ENCODE results near the gene GIMAP5.

GIMAP5 gene

GRCh38 chr7:150737265-150738055 is at the start of gene GIMAP5:
TSS of gene GIMAP5 (plus strand) at chr7:150737418. CDS start at chr7:150740885, 3,467 bp downstream.
- Histone ChIP-seq H3K27me3 (ENCODE audit: control insufficient read depth, insufficient read depth, low read length) (peaks cover 83% of the 10 kb centered on the region), H3K9me3 (ENCODE audit: control insufficient read depth, insufficient read depth, low read length) (no peaks in the 10 kb centered on the region; the same call in 1 of the 2 replicates), H3K27ac (ENCODE audit: low read length) (no peak within 1 kb of the TSS), H3K4me1 (ENCODE audit: control insufficient read depth, insufficient read depth, low read length) (no peaks in the 10 kb centered on the region), H3K4me3 (ENCODE audit: low read length) (no peak within 1 kb of the TSS), H3K36me3 (ENCODE audit: control insufficient read depth, insufficient read depth, low read length) (no peaks in the 10 kb centered on the region)
- DNase-seq (ENCODE audit: low read depth, low spot score), result no peak
- no CpG with 5 or more reads among the region's 14 CpGs for WGBS (ENCODE audit: insufficient coverage, insufficient read length)

GRCh38 chr7:150688630-150689029 is 48.6 kb upstream of the GIMAP5 start:
- WGBS (ENCODE audit: insufficient coverage, insufficient read length), result no CpG with 5 or more reads among the region's 6 CpGs
- DNase-seq (ENCODE audit: low read depth, low spot score), result no peak
- Histone ChIP-seq H3K9me3 (ENCODE audit: control insufficient read depth, insufficient read depth, low read length) (no peaks in the 10 kb centered on the region), H3K27ac (ENCODE audit: low read length) (no peak overlapping the region), H3K4me1 (ENCODE audit: control insufficient read depth, insufficient read depth, low read length) (peaks cover 2% of the 10 kb centered on the region; the same call in 1 of the 2 replicates), H3K27me3 (ENCODE audit: control insufficient read depth, insufficient read depth, low read length) (no peaks in the 10 kb centered on the region), H3K4me3 (ENCODE audit: low read length) (no peak overlapping the region), H3K36me3 (ENCODE audit: control insufficient read depth, insufficient read depth, low read length) (no peaks in the 10 kb centered on the region)

- no peaks in the 10 kb centered on the region for H3K27me3 ChIP-seq (ENCODE audit: control insufficient read depth, insufficient read depth, low read length)
- no peak overlapping the region for H3K27ac ChIP-seq (ENCODE audit: low read length)
- WGBS (ENCODE audit: insufficient coverage, insufficient read length), result no CpG with 5 or more reads among the region's 2 CpGs
Observed at GRCh38 chr7:150695654-150696053, 41.6 kb upstream of the GIMAP5 start.

GRCh38 chr7:150703209-150703608 is 34.0 kb upstream of the GIMAP5 start:
- Histone ChIP-seq H3K9me3 (ENCODE audit: control insufficient read depth, insufficient read depth, low read length) (no peaks in the 10 kb centered on the region), H3K36me3 (ENCODE audit: control insufficient read depth, insufficient read depth, low read length) (no peaks in the 10 kb centered on the region), H3K4me1 (ENCODE audit: control insufficient read depth, insufficient read depth, low read length) (no peaks in the 10 kb centered on the region), H3K4me3 (ENCODE audit: low read length) (no peak overlapping the region), H3K27me3 (ENCODE audit: control insufficient read depth, insufficient read depth, low read length) (no peaks in the 10 kb centered on the region), H3K27ac (ENCODE audit: low read length) (no peak overlapping the region)
- no peak for DNase-seq (ENCODE audit: low read depth, low spot score)
- no CpG with 5 or more reads among the region's 1 CpG for WGBS (ENCODE audit: insufficient coverage, insufficient read length)

More at GRCh38 chr7:150695654-150696053, 41.6 kb upstream of the GIMAP5 start:
- H3K9me3 ChIP-seq (ENCODE audit: control insufficient read depth, insufficient read depth, low read length), result no peaks in the 10 kb centered on the region
- no peak overlapping the region for H3K4me3 ChIP-seq (ENCODE audit: low read length)
- H3K4me1 ChIP-seq (ENCODE audit: control insufficient read depth, insufficient read depth, low read length), result no peaks in the 10 kb centered on the region
- no peak for DNase-seq (ENCODE audit: low read depth, low spot score)
- H3K36me3 ChIP-seq (ENCODE audit: control insufficient read depth, insufficient read depth, low read length), result no peaks in the 10 kb centered on the region

- Histone ChIP-seq H3K4me3 (ENCODE audit: low read length) (no peak overlapping the region), H3K27ac (ENCODE audit: low read length) (no peak overlapping the region), H3K27me3 (ENCODE audit: control insufficient read depth, insufficient read depth, low read length) (no peaks in the 10 kb centered on the region), H3K4me1 (ENCODE audit: control insufficient read depth, insufficient read depth, low read length) (no peaks in the 10 kb centered on the region), H3K36me3 (ENCODE audit: control insufficient read depth, insufficient read depth, low read length) (no peaks in the 10 kb centered on the region; the same call in 1 of the 2 replicates), H3K9me3 (ENCODE audit: control insufficient read depth, insufficient read depth, low read length) (no peaks in the 10 kb centered on the region)
- DNase-seq (ENCODE audit: low read depth, low spot score), result no peak
- WGBS (ENCODE audit: insufficient coverage, insufficient read length), result no CpG with 5 or more reads among the region's 4 CpGs
Observed at GRCh38 chr7:150715293-150715692, 21.9 kb upstream of the GIMAP5 start.

GRCh38 chr7:150715738-150716137 is 21.5 kb upstream of the GIMAP5 start:
- no peak overlapping the region for H3K4me3 ChIP-seq (ENCODE audit: low read length)
- no peaks in the 10 kb centered on the region; the same call in 1 of the 2 replicates for H3K36me3 ChIP-seq (ENCODE audit: control insufficient read depth, insufficient read depth, low read length)
- H3K27ac ChIP-seq (ENCODE audit: low read length), result no peak overlapping the region
- WGBS (ENCODE audit: insufficient coverage, insufficient read length), result no CpG with 5 or more reads among the region's 4 CpGs
- H3K4me1 ChIP-seq (ENCODE audit: control insufficient read depth, insufficient read depth, low read length), result no peaks in the 10 kb centered on the region
- DNase-seq (ENCODE audit: low read depth, low spot score), result no peak
- H3K27me3 ChIP-seq (ENCODE audit: control insufficient read depth, insufficient read depth, low read length), result no peaks in the 10 kb centered on the region
- no peaks in the 10 kb centered on the region for H3K9me3 ChIP-seq (ENCODE audit: control insufficient read depth, insufficient read depth, low read length)

GRCh38 chr7:150716368-150716767 is 20.9 kb upstream of the GIMAP5 start, which contains the start of gene GIMAP1:
TSS of gene GIMAP1 (plus strand) at chr7:150716613. CDS start at chr7:150719048, 2,435 bp downstream.
- Histone ChIP-seq H3K36me3 (ENCODE audit: control insufficient read depth, insufficient read depth, low read length) (no peaks in the 10 kb centered on the region; the same call in 1 of the 2 replicates), H3K4me1 (ENCODE audit: control insufficient read depth, insufficient read depth, low read length) (no peaks in the 10 kb centered on the region), H3K9me3 (ENCODE audit: control insufficient read depth, insufficient read depth, low read length) (no peaks in the 10 kb centered on the region), H3K27ac (ENCODE audit: low read length) (no peak within 1 kb of the TSS), H3K4me3 (ENCODE audit: low read length) (no peak within 1 kb of the TSS), H3K27me3 (ENCODE audit: control insufficient read depth, insufficient read depth, low read length) (no peaks in the 10 kb centered on the region)
- WGBS (ENCODE audit: insufficient coverage, insufficient read length), result no CpG with 5 or more reads among the region's 5 CpGs
- no peak for DNase-seq (ENCODE audit: low read depth, low spot score)

GRCh38 chr7:150716939-150717338 is 20.3 kb upstream of the GIMAP5 start:
- no peak overlapping the region for H3K27ac ChIP-seq (ENCODE audit: low read length)
- WGBS (ENCODE audit: insufficient coverage, insufficient read length), result no CpG with 5 or more reads among the region's 4 CpGs
- no peak for DNase-seq (ENCODE audit: low read depth, low spot score)
- no peaks in the 10 kb centered on the region for H3K4me1 ChIP-seq (ENCODE audit: control insufficient read depth, insufficient read depth, low read length)
- no peaks in the 10 kb centered on the region; the same call in 1 of the 2 replicates for H3K36me3 ChIP-seq (ENCODE audit: control insufficient read depth, insufficient read depth, low read length)
- H3K9me3 ChIP-seq (ENCODE audit: control insufficient read depth, insufficient read depth, low read length), result no peaks in the 10 kb centered on the region
- H3K27me3 ChIP-seq (ENCODE audit: control insufficient read depth, insufficient read depth, low read length), result no peaks in the 10 kb centered on the region
- H3K4me3 ChIP-seq (ENCODE audit: low read length), result no peak overlapping the region

- Histone ChIP-seq H3K4me1 (ENCODE audit: control insufficient read depth, insufficient read depth, low read length) (no peaks in the 10 kb centered on the region), H3K36me3 (ENCODE audit: control insufficient read depth, insufficient read depth, low read length) (no peaks in the 10 kb centered on the region; the same call in 1 of the 2 replicates), H3K4me3 (ENCODE audit: low read length) (no peak overlapping the region), H3K27ac (ENCODE audit: low read length) (no peak overlapping the region), H3K9me3 (ENCODE audit: control insufficient read depth, insufficient read depth, low read length) (no peaks in the 10 kb centered on the region), H3K27me3 (ENCODE audit: control insufficient read depth, insufficient read depth, low read length) (no peaks in the 10 kb centered on the region)
- no CpG with 5 or more reads among the region's 4 CpGs for WGBS (ENCODE audit: insufficient coverage, insufficient read length)
- DNase-seq (ENCODE audit: low read depth, low spot score), result no peak
Observed at GRCh38 chr7:150717814-150718420, 19.3 kb upstream of the GIMAP5 start.

- Histone ChIP-seq H3K36me3 (ENCODE audit: control insufficient read depth, insufficient read depth, low read length) (no peaks in the 10 kb centered on the region; the same call in 1 of the 2 replicates), H3K4me1 (ENCODE audit: control insufficient read depth, insufficient read depth, low read length) (no peaks in the 10 kb centered on the region), H3K27me3 (ENCODE audit: control insufficient read depth, insufficient read depth, low read length) (no peaks in the 10 kb centered on the region), H3K27ac (ENCODE audit: low read length) (no peak overlapping the region), H3K4me3 (ENCODE audit: low read length) (no peak overlapping the region), H3K9me3 (ENCODE audit: control insufficient read depth, insufficient read depth, low read length) (no peaks in the 10 kb centered on the region)
- DNase-seq (ENCODE audit: low read depth, low spot score), result no peak
- no CpG with 5 or more reads among the region's 4 CpGs for WGBS (ENCODE audit: insufficient coverage, insufficient read length)
Observed at GRCh38 chr7:150719436-150719835, 17.8 kb upstream of the GIMAP5 start.
